DMS114 treated with DMSO at 0.1 percent for 48 hours (cell line): Measurements from ENCODE around the gene CHMP4A.
"Not testable (repeated sequence)": the region's sequence is repeated elsewhere in the genome, so short reads cannot be mapped to it uniquely, and the experiment has no call there.

Source experiments
- DNase-seq: peaks from one replicate; lab custom pipeline; 2025; ENCODE audit not compliant: unreplicated experiment; lab: John Stamatoyannopoulos, UW

The CHMP4A gene

GRCh38 chr14:24226473-24226872 is 13.2 kb upstream of the CHMP4A start:
- no peak for DNase-seq

- no peak for DNase-seq
Measured at GRCh38 chr14:24224618-24225071, 11.4 kb upstream of the CHMP4A start.

- not testable (repeated sequence) for DNase-seq
Measured at GRCh38 chr14:24222987-24223386, 9.7 kb upstream of the CHMP4A start.

GRCh38 chr14:24219521-24219920 is 6.2 kb upstream of the CHMP4A start:
- no peak for DNase-seq

- no peak for DNase-seq
Measured at GRCh38 chr14:24219080-24219479, 5.8 kb upstream of the CHMP4A start.

GRCh38 chr14:24216876-24217275 is 3.6 kb upstream of the CHMP4A start:
- DNase-seq = not testable (repeated sequence)

GRCh38 chr14:24216345-24216699 is 3.0 kb upstream of the CHMP4A start:
- no peak for DNase-seq

- peak; percentile 61 for DNase-seq
Measured at GRCh38 chr14:24215495-24216344, 2.4 kb upstream of the CHMP4A start, which contains the start of gene MDP1. Gene MDP1 (minus strand): TSS chr14:24216066. CDS start chr14:24215955, 111 bp downstream.

- no peak for DNase-seq
Measured at GRCh38 chr14:24213866-24214662, 776 bp upstream of the CHMP4A start.

- no peak for DNase-seq
Measured at GRCh38 chr14:24211311-24211710, 2.0 kb downstream of the CHMP4A start.

GRCh38 chr14:24207625-24208024 is 5.7 kb downstream of the CHMP4A start:
- DNase-seq = no peak

GRCh38 chr14:24207104-24207551 is 6.2 kb downstream of the CHMP4A start:
- DNase-seq = no peak

GRCh38 chr14:24206260-24207103 is 6.8 kb downstream of the CHMP4A start:
- no peak for DNase-seq

GRCh38 chr14:24204163-24205146 is 8.8 kb downstream of the CHMP4A start:
- DNase-seq = no peak

- not testable (repeated sequence) for DNase-seq
Measured at GRCh38 chr14:24203249-24203886, 9.9 kb downstream of the CHMP4A start.

GRCh38 chr14:24202538-24202937 is 10.8 kb downstream of the CHMP4A start:
- not testable (repeated sequence) for DNase-seq

GRCh38 chr14:24198814-24199524 is 14.3 kb downstream of the CHMP4A start:
- no peak for DNase-seq

GRCh38 chr14:24197056-24197450 is 16.2 kb downstream of the CHMP4A start:
- DNase-seq = no peak
